GM21717 (cell line): Measurements from ENCODE around the gene YKT6.
"Not testable (repeated sequence)": the region's sequence is repeated elsewhere in the genome, so short reads cannot be mapped to it uniquely, and the experiment has no call there.

ENCODE experiments used
- ATAC-seq: cut with Tn5 transposase; IDR thresholded peaks from one replicate; pipeline ENCODE4 v1.9.1; 2021; ENCODE audit warnings: mild to moderate bottlenecking, moderate library complexity; ENCODE audit not compliant: unreplicated experiment

The YKT6 gene

DNA sequence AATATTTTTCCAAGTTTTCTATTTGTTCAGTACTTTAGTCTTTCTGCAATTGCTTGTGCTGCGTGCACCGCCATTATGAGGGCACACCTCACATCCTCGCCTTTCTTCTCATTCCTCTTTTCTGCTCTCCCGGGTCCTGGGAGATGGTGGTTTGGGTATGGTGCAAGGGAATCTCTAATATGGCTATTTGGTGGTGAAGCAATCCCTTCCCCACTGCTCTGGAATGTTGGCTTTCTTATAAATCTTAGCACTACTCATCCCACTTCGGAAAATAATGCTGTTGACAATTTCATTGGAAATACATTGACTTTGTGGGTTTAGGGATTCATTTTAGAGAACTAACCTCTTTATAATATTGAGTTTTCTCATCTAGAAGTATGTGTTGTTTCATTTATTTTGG is 9.6 kb upstream of the YKT6 start:
- no peak for ATAC-seq

- no peak for ATAC-seq
Measured at GRCh38 chr7:44193011-44193802, 7.6 kb upstream of the YKT6 start.

DNA sequence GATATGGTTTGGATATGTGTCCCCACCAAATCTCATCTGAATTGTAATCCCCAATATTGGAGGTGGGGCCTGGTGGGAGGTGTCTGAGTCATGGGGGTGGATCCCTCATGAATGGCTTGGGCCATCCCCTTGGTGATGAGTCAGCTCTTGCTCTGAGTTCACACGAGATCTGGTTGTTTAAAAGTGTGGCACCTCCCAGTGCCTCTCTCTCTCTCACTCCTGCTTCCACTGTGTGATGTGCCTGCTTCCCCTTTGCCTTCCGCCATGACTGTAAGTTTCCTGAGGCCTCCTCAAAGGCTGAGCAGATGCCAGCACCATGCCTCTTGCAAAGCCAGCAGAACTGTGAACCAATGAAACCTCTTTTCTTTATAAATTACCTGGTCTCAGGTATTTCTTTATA is 6.7 kb upstream of the YKT6 start:
- ATAC-seq, result no peak

GRCh38 chr7:44194562-44195145 is 6.1 kb upstream of the YKT6 start:
- no peak for ATAC-seq

GRCh38 chr7:44195889-44196288 is 4.9 kb upstream of the YKT6 start:
- ATAC-seq, result no peak

DNA sequence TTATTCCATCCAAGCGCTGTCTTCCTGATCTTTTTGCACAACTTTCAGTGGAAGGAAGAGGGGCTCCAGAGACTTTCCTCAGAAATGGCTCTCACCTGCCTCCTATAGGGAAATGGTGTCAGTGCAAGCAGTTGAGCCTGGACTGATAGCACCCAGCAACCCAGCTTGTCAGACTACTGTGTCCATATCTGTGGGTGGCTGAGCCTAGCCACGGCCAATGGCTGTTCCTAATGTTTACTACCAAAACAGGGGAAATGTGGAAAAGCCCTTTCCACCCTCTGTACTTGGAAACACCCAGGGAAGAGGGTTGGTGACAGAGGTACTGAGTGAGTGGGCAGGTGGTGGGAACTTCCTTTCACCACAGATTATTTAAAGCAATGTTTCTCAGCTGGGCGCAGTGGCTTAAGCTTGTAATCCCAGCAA is 4.3 kb upstream of the YKT6 start:
- ATAC-seq, result no peak

- ATAC-seq, result no peak
Measured at GRCh38 chr7:44197474-44197873, 3.3 kb upstream of the YKT6 start.

GRCh38 chr7:44200163-44200562 is 615 bp upstream of the YKT6 start:
- ATAC-seq, result not testable (repeated sequence)

DNA sequence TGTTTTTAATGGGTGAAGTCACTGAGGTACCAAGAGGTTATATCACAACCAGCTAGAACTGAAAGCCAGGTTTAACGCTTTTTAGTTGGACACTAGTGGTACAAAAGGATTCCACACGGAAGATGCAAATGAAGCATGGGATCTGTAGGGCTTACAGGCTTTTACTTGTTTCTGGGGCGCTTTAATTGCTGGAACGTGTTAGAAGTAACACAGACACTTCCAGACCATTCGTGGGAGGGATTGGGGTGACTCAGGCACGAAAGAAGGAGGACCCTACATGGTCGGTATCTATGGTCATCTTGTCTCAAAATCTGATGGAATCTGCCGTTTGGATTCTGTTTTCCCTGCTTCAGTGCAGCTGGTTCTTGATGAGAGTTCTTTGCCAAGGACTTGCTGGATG is 1.0 kb downstream of the YKT6 start:
- no peak for ATAC-seq

DNA sequence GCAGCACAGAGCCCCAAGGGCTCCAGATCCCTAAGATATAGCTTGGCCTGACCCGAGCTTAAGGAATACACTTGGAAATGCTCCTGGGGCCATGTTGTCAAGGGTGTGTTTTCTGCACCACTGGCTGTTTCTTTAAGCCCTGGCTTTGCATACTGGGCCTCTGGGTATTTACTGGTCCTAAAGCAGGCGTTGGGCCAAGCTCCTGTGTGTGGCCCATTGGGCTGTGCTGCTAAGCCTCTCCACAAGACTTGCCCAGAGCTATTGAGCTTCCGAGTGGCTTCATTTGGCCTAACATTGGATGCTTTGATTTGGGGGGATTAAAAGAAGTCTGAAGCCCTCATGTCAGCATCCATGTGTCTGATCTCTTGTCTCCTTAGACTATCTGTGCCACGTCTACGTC is 5.2 kb downstream of the YKT6 start:
- no peak for ATAC-seq

- ATAC-seq, result no peak
Measured at GRCh38 chr7:44208085-44208484, 7.3 kb downstream of the YKT6 start.

DNA sequence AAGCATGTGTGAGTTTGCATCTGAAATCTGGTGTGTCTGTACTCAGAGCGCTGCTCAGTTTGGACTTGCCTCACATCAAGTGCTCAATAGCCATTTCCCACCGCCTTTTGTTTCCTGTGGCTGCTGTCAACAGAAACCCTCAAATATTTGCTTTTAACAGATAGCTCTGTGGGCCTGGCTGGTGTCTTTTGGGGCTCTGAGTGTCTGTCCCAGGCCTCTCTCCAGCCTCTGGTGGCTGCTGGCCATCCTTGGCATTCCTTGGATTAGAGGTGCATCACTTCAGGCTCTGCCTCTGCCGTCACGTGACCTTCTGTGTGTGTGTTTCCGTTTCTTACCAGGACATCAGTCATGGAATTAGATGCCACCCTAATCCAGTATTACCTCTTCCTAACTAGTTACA is 9.3 kb downstream of the YKT6 start:
- ATAC-seq, result no peak

DNA sequence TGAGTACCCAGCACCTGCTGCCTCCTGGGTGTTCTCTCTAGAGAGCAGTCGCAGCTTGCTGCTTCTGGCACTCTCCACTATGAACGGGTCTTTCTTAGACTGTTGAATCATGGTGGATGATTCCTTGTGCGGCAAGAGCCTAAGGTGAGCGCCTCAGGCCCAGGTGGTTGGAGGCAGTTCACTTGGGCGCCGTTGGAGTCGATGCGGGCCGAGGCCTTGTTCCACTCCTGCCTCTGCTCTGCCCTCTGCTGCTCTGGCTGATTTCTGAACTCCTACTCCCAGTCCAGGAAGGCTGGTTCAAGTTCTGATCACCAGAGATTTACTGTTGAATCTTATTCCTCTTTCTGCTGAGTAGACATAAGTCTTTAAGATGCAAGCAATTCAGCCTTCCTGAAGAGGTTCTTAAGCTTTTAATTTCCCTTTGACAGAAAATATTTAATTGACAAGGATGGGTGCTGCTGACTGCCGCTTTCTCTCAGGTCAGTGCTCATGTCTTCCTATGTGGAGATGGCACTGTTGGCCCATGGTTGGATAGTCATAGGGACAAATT is 10.4 kb downstream of the YKT6 start:
- no peak for ATAC-seq

DNA sequence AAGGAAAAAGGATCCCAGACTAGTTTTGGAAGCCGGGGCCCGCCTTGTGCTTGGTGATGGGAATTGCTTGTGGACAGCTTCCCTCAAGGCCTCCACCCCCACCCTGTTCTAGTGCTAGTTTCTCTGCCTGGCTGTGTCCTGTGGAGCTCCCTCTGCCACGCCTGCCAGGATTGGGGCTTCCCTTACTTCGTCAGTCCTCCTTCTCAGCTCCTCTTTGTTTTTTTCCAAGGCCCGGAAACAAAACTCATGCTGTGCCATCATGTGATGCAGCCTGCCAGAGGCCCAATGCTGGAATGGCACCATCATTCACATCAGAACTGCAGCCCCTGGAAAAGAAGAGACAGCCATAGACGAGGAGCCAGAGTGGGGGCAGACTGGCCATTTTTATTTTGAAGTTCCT is 11.2 kb downstream of the YKT6 start:
- ATAC-seq, result no peak

DNA sequence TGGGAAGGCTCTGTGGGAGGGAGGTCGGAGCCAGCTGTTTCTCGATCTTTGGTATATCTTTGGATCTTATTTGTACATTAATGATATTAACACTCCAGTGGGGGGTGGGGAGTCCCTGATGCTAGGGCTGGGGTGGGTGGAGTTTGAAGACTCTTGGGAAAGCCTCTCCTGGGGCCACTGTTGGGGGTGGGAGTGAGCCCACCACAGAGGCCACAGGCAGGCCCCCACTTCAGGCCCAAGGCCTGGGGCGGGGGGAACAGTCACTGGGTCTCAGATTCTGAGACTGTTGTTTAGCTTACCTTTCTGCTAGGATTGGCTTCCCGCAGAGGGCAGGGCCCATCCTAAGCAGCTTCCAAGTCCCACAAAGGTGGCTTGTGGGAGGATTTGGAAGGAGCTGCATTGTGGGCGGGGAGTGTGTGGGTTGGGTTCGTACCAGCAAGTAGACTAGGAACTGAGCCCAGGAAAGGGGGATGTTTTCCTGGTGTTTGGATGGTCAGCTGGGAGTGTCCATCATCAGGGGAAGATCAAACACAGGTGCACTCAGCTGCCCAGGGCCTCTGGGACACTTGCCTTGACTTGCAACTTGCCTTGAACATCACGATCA is 11.9 kb downstream of the YKT6 start:
- ATAC-seq, result no peak

DNA sequence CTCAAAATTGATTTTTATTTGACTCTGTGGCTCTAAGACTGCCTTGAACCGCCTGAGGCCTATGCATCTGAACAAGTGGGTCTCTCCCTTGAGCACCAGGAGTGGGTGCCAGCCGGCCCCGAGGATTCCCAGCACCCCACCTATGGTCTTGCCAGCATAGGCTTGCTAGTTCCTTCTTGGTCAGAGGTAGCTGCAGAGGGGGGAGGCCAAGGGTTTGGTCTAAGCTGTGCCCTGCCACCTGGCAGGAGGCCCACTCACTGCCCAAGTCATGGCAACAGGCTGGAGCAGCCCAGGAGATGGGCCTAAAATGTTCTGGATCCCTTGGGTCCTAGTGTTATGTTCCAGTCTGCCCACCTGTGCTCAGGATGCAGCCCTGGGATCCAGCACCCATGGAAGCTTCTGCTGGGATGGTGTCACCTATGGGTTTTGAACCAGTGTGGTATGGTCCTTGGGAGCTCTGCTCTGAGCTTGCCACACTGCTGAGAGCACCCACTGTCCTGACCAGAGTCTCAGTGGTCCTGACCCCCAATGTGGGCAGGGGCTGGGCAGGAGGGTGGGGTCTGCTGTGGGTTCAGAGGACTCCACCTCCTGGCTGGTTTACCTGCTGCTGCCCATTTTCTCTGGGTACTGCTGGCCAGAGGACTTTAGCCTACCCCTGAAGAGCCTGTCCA is 12.6 kb downstream of the YKT6 start:
- ATAC-seq, result no peak

DNA sequence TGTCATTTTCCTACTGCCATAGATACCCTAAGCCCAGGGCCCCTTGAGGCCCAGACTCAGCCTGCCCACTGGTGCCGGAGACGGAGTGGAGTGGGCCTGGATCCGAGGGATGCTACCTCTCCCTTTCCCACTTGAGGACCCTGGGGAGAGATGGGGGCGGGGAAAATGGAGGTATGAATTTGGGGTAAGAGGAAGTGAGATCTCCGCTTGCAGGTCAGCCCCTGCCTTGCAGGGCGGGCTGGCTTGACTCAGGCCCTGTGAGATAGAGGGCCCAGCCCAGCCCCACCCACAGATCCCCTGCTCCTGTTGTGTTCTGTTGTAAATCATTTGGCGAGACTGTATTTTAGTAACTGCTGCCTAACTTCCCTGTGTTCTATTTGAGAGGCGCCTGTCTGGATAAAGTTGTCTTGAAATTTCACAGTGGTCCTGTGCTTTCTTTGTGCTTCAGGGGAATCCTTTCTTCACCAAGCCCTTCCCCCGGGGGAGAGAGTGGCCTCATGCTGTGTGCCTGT is 13.2 kb downstream of the YKT6 start:
- no peak for ATAC-seq

DNA sequence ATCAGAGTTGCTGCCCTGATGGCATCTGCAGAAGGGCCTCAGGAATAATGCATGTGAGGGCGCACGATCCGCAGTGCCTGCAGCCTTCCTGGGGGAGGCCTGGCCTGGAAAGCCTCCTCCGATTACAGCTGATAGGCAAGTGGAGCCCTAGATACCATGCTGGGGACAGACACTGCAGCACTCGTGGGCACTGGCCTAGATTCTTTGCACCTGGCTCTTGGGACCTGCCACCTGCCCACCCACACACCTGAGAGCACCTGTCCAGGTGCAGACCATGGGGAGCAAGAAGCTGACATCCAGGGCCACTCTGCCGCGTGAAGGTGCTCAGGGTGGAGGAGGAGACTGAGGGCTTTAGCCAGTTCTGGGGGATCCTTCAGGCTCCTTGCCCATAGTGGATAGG is 14.8 kb downstream of the YKT6 start:
- ATAC-seq, result no peak

- no peak for ATAC-seq
Measured at GRCh38 chr7:44216019-44216418, 15.2 kb downstream of the YKT6 start.

- no peak for ATAC-seq
Measured at GRCh38 chr7:44216521-44217222, 15.9 kb downstream of the YKT6 start.
